Measurements from ENCODE around the gene ACTG2.
"Not testable (repeated sequence)": the region's sequence is repeated elsewhere in the genome, so short reads cannot be mapped to it uniquely, and the experiment has no call there.

The ACTG2 gene
- total RNA-seq = 0 to 0.13 (median 0) reads per million in 9 experiments

GRCh38 chr2:73892631-73893329, at the start of gene ACTG2:
Gene ACTG2 (plus strand): TSS chr2:73893008. CDS start chr2:73901312, 8,304 bp downstream.
- H3K36me3 Mint-ChIP-seq (ENCODE audit: insufficient read depth) = no peaks in the 10 kb centered on the region
- ATAC-seq (replicated peaks) (no peak), DNase-seq (no peak)
- no peaks in the 10 kb centered on the region for H3K27me3 Mint-ChIP-seq
- H3K9me3 Mint-ChIP-seq = no peaks in the 10 kb centered on the region
- H3K27ac Mint-ChIP-seq = peak within 1 kb of the TSS; percentile 19 to 51
- H3K4me1 Mint-ChIP-seq (ENCODE audit: low read depth in 2 of 2) = peaks cover 10 to 22% of the 10 kb centered on the region in 2 donors
- H3K4me3 Mint-ChIP-seq = no peak within 1 kb of the TSS

GRCh38 chr2:73844087-73844486, 48.7 kb upstream of the ACTG2 start:
- Mint-ChIP-seq H3K27me3 (no peaks in the 10 kb centered on the region), H3K4me1 (ENCODE audit: low read depth in 2 of 2) (peaks cover 4 to 14% of the 10 kb centered on the region in 2 donors), H3K36me3 (ENCODE audit: insufficient read depth) (peaks cover 50% of the 10 kb centered on the region), H3K9me3 (no peaks in the 10 kb centered on the region), H3K4me3 (no peak overlapping the region), H3K27ac (peak overlapping the region in 1 of 2 donors; percentile 28)
- ATAC-seq (replicated peaks) = no peak
- DNase-seq = no peak

- DNase-seq (no peak), ATAC-seq (replicated peaks) (no peak)
- Mint-ChIP-seq H3K4me1 (ENCODE audit: low read depth in 2 of 2) (no peaks in the 10 kb centered on the region), H3K36me3 (ENCODE audit: insufficient read depth) (peaks cover 63% of the 10 kb centered on the region), H3K9me3 (no peaks in the 10 kb centered on the region), H3K4me3 (no peak overlapping the region), H3K27me3 (no peaks in the 10 kb centered on the region), H3K27ac (no peak overlapping the region)
Measured at GRCh38 chr2:73850009-73850408, 42.8 kb upstream of the ACTG2 start.

GRCh38 chr2:73851274-73851673, 41.5 kb upstream of the ACTG2 start:
- H3K27ac Mint-ChIP-seq = peak overlapping the region in 1 of 2 donors; percentile 52
- no peak for DNase-seq
- no peaks in the 10 kb centered on the region for H3K4me1 Mint-ChIP-seq (ENCODE audit: low read depth in 2 of 2)
- H3K27me3 Mint-ChIP-seq = no peaks in the 10 kb centered on the region
- no peak overlapping the region for H3K4me3 Mint-ChIP-seq
- no peak for ATAC-seq (replicated peaks)
- H3K9me3 Mint-ChIP-seq = no peaks in the 10 kb centered on the region
- H3K36me3 Mint-ChIP-seq (ENCODE audit: insufficient read depth) = peaks cover 58% of the 10 kb centered on the region

- H3K27me3 Mint-ChIP-seq = no peaks in the 10 kb centered on the region
- DNase-seq (no peak), ATAC-seq (replicated peaks) (no peak)
Measured at GRCh38 chr2:73852020-73852419, 40.8 kb upstream of the ACTG2 start.

GRCh38 chr2:73855526-73855925, 37.3 kb upstream of the ACTG2 start:
- Mint-ChIP-seq H3K36me3 (ENCODE audit: insufficient read depth) (peaks cover 32% of the 10 kb centered on the region), H3K9me3 (no peaks in the 10 kb centered on the region), H3K27me3 (no peaks in the 10 kb centered on the region), H3K27ac (no peak overlapping the region), H3K4me3 (no peak overlapping the region), H3K4me1 (ENCODE audit: low read depth in 2 of 2) (no peaks in the 10 kb centered on the region)
- DNase-seq = no peak
- ATAC-seq (replicated peaks) = no peak

More at GRCh38 chr2:73852020-73852419, 40.8 kb upstream of the ACTG2 start:
- Mint-ChIP-seq H3K4me1 (ENCODE audit: low read depth in 2 of 2) (no peaks in the 10 kb centered on the region), H3K36me3 (ENCODE audit: insufficient read depth) (peaks cover 50% of the 10 kb centered on the region), H3K9me3 (no peaks in the 10 kb centered on the region), H3K27ac (no peak overlapping the region), H3K4me3 (no peak overlapping the region)

- no peaks in the 10 kb centered on the region for H3K9me3 Mint-ChIP-seq
- H3K4me1 Mint-ChIP-seq (ENCODE audit: low read depth in 2 of 2) = no peaks in the 10 kb centered on the region
- H3K4me3 Mint-ChIP-seq = no peak overlapping the region
- no peaks in the 10 kb centered on the region for H3K27me3 Mint-ChIP-seq
- DNase-seq (no peak), ATAC-seq (replicated peaks) (no peak)
- H3K36me3 Mint-ChIP-seq (ENCODE audit: insufficient read depth) = peaks cover 33% of the 10 kb centered on the region
- H3K27ac Mint-ChIP-seq = no peak overlapping the region
Measured at GRCh38 chr2:73856214-73856613, 36.6 kb upstream of the ACTG2 start.

- Mint-ChIP-seq H3K27ac (peak overlapping the region in 1 of 2 donors; percentile 65), H3K4me1 (ENCODE audit: low read depth in 2 of 2) (peaks cover 0 to 2% of the 10 kb centered on the region in 2 donors), H3K36me3 (ENCODE audit: insufficient read depth) (peaks cover 47% of the 10 kb centered on the region), H3K27me3 (no peaks in the 10 kb centered on the region), H3K9me3 (no peaks in the 10 kb centered on the region), H3K4me3 (no peak overlapping the region)
- DNase-seq = no peak
- no peak for ATAC-seq (replicated peaks)
Measured at GRCh38 chr2:73859721-73860586, 32.9 kb upstream of the ACTG2 start.

GRCh38 chr2:73862987-73863386, 29.8 kb upstream of the ACTG2 start:
- Mint-ChIP-seq H3K27ac (peak overlapping the region in 1 of 2 donors; percentile 46), H3K4me3 (no peak overlapping the region), H3K27me3 (no peaks in the 10 kb centered on the region), H3K9me3 (no peaks in the 10 kb centered on the region), H3K4me1 (ENCODE audit: low read depth in 2 of 2) (peaks cover 0 to 2% of the 10 kb centered on the region in 2 donors), H3K36me3 (ENCODE audit: insufficient read depth) (peaks cover 44% of the 10 kb centered on the region)
- ATAC-seq (replicated peaks) (no peak), DNase-seq (no peak)

- Mint-ChIP-seq H3K4me1 (ENCODE audit: low read depth in 2 of 2) (peaks cover 0 to 2% of the 10 kb centered on the region in 2 donors), H3K36me3 (ENCODE audit: insufficient read depth) (peaks cover 12% of the 10 kb centered on the region), H3K27ac (peak overlapping the region in 1 of 2 donors; percentile 35), H3K27me3 (no peaks in the 10 kb centered on the region), H3K9me3 (no peaks in the 10 kb centered on the region), H3K4me3 (no peak overlapping the region)
- ATAC-seq (replicated peaks) (no peak), DNase-seq (no peak)
Measured at GRCh38 chr2:73868204-73868978, 24.4 kb upstream of the ACTG2 start.

- ATAC-seq (replicated peaks) (no peak), DNase-seq (no peak)
- no peaks in the 10 kb centered on the region for H3K9me3 Mint-ChIP-seq
- H3K36me3 Mint-ChIP-seq (ENCODE audit: insufficient read depth) = peaks cover 7% of the 10 kb centered on the region
- H3K27ac Mint-ChIP-seq = no peak overlapping the region
- no peak overlapping the region for H3K4me3 Mint-ChIP-seq
- no peaks in the 10 kb centered on the region for H3K27me3 Mint-ChIP-seq
- H3K4me1 Mint-ChIP-seq (ENCODE audit: low read depth in 2 of 2) = no peaks in the 10 kb centered on the region
Measured at GRCh38 chr2:73870084-73870483, 22.7 kb upstream of the ACTG2 start.

- Mint-ChIP-seq H3K27me3 (peaks cover 0 to under 1% of the 10 kb centered on the region in 2 donors), H3K4me1 (ENCODE audit: low read depth in 2 of 2) (no peaks in the 10 kb centered on the region), H3K9me3 (no peaks in the 10 kb centered on the region), H3K36me3 (ENCODE audit: insufficient read depth) (no peaks in the 10 kb centered on the region), H3K4me3 (no peak overlapping the region), H3K27ac (no peak overlapping the region)
- no peak for ATAC-seq (replicated peaks)
- no peak for DNase-seq
Measured at GRCh38 chr2:73877071-73877802, 15.6 kb upstream of the ACTG2 start.

GRCh38 chr2:73877984-73878383, 14.8 kb upstream of the ACTG2 start:
- not testable (repeated sequence) for DNase-seq; H3K27me3 Mint-ChIP-seq; H3K4me1 Mint-ChIP-seq (ENCODE audit: low read depth in 2 of 2); H3K9me3 Mint-ChIP-seq; H3K27ac Mint-ChIP-seq; H3K4me3 Mint-ChIP-seq; H3K36me3 Mint-ChIP-seq (ENCODE audit: insufficient read depth); ATAC-seq (replicated peaks)

Measured in effector memory CD8-positive, alpha-beta T cell (primary cell).